IMR-90 (cell line): ENCODE data around the gene KLHL6. TPM values are rescaled to one million over a fixed set of nuclear protein-coding genes. Genes with fewer than 3 reads are reported as not detected.

Experiments
- ATAC-seq: fragments of 200-7000 bp; cut with Tn5 transposase; 2 replicates; pipeline ENCODE4 v1.9.1; 2020; ENCODE audit warnings: low read depth, mild to moderate bottlenecking, moderate library complexity
- BruUV-seq: library from RNA; stranded (reverse); fragments of 400-500 nt; replicated peaks from 2 replicates; lab custom pipeline; 2021; lab: Mats Ljungman, UMichigan
- CTCF ChIA-PET: fragments of 300-600 bp; formaldehyde crosslinking; extraction: SDS; loops from one replicate; lab custom pipeline; 2021; ENCODE audit warnings: antibody characterized with exemption; lab: Yijun Ruan, JAX
- POLR2A ChIA-PET: fragments of 300-600 bp; sonication (Branson Sonifier 250); formaldehyde crosslinking; loops from one replicate; lab custom pipeline; 2022; ENCODE audit warnings: antibody characterized with exemption; ENCODE audit not compliant: unreplicated experiment; lab: Charles Lee
- DNase-seq: peaks from one replicate; pipeline ENCODE4 v3.0.0; 2013
- H2AFZ ChIP-seq: replicated peaks from 2 replicates; pipeline ENCODE3; 2013; ENCODE audit warnings: low read length, mild to moderate bottlenecking; ENCODE audit not compliant: poor library complexity
- H2AK5ac ChIP-seq: 2 replicates; pipeline ENCODE4 v1.6.1; 2013; ENCODE audit warnings: low read depth, low read length, inconsistent platforms
- H2AK9ac ChIP-seq: replicated peaks from 2 replicates; pipeline ENCODE3; 2013; ENCODE audit warnings: mild to moderate bottlenecking, low read depth, low read length, moderate library complexity; ENCODE audit not compliant: poor library complexity
- H2BK120ac ChIP-seq: 2 replicates; pipeline ENCODE4 v1.6.1; 2013; ENCODE audit warnings: low read depth, low read length, inconsistent platforms
- H2BK15ac ChIP-seq: 3 replicates; pipeline ENCODE4 v1.6.1; 2013; ENCODE audit warnings: low read depth, low read length, inconsistent platforms
- H2BK20ac ChIP-seq: 2 replicates; pipeline ENCODE4 v1.6.1; 2013; ENCODE audit warnings: low read depth, mild to moderate bottlenecking, inconsistent platforms, low read length, moderate library complexity
- H2BK5ac ChIP-seq: 2 replicates; pipeline ENCODE4 v1.6.1; 2013; ENCODE audit warnings: mild to moderate bottlenecking, low read depth, low read length, inconsistent platforms; ENCODE audit not compliant: poor library complexity, severe bottlenecking
- H3K14ac ChIP-seq: replicated peaks from 2 replicates; pipeline ENCODE4 v1.6.1; 2013; ENCODE audit warnings: low read depth, low read length, inconsistent platforms
- H3K18ac ChIP-seq: 2 replicates; pipeline ENCODE4 v1.6.1; 2013; ENCODE audit warnings: low read depth, low read length, control low read depth
- H3K23ac ChIP-seq: 2 replicates; pipeline ENCODE4 v1.6.1; 2013; ENCODE audit warnings: low read depth, low read length, inconsistent platforms
- H3K27ac ChIP-seq: 2 replicates; pipeline ENCODE4 v1.5.1; 2013; ENCODE audit warnings: mild to moderate bottlenecking, control low read depth, low read length; ENCODE audit not compliant: insufficient read depth
- H3K27me3 ChIP-seq: 2 replicates; pipeline ENCODE4 v1.6.1; 2013; ENCODE audit warnings: low read length; ENCODE audit not compliant: control insufficient read depth, insufficient read depth
- H3K36me3 ChIP-seq: 2 replicates; pipeline ENCODE4 v1.6.1; 2013; ENCODE audit warnings: low read length, mixed read lengths; ENCODE audit not compliant: control insufficient read depth, insufficient read depth
- H3K4ac ChIP-seq: 2 replicates; pipeline ENCODE4 v1.6.1; 2013; ENCODE audit warnings: low read depth, low read length, inconsistent platforms
- H3K4me1 ChIP-seq: 2 replicates; pipeline ENCODE4 v1.6.1; 2013; ENCODE audit warnings: low read length, mixed read lengths; ENCODE audit not compliant: control insufficient read depth, insufficient read depth
- H3K4me2 ChIP-seq: 2 replicates; pipeline ENCODE4 v1.6.1; 2013; ENCODE audit warnings: low read depth, mild to moderate bottlenecking, control low read depth, low read length, moderate library complexity
- H3K4me3 ChIP-seq: 2 replicates; pipeline ENCODE4 v1.5.1; 2013; ENCODE audit warnings: low read depth, mild to moderate bottlenecking, control low read depth, low read length, moderate library complexity; ENCODE audit not compliant: insufficient read depth
- H3K56ac ChIP-seq: 2 replicates; pipeline ENCODE4 v1.6.1; 2013; ENCODE audit warnings: low read length, inconsistent platforms; ENCODE audit not compliant: insufficient read depth; ENCODE audit errors: extremely low read depth
- H3K79me1 ChIP-seq, 2 experiments: 2 replicates each; pipeline ENCODE4 v1.6.1; 2013; ENCODE audit warnings: low read length in 2 of 2, inconsistent platforms in 1 of 2, low read depth in 1 of 2
- H3K9ac ChIP-seq: 2 replicates; pipeline ENCODE4 v1.6.1; 2013; ENCODE audit warnings: low read depth, low read length, control low read depth
- H3K9me1 ChIP-seq: 2 replicates; pipeline ENCODE4 v1.6.1; 2013; ENCODE audit warnings: low read length, inconsistent platforms; ENCODE audit not compliant: insufficient read depth
- H3K9me3 ChIP-seq: 2 replicates; pipeline ENCODE4 v1.6.1; 2013; ENCODE audit warnings: low read length; ENCODE audit not compliant: control insufficient read depth, insufficient read depth
- H4K20me1 ChIP-seq: 2 replicates; pipeline ENCODE4 v1.6.1; 2013; ENCODE audit warnings: low read length, inconsistent platforms; ENCODE audit not compliant: insufficient read depth
- H4K5ac ChIP-seq: 2 replicates; pipeline ENCODE4 v1.6.1; 2013; ENCODE audit warnings: mild to moderate bottlenecking, low read depth, low read length, control low read depth
- H4K8ac ChIP-seq, 2 experiments: 2 replicates each; pipeline ENCODE4 v1.6.1; 2013; ENCODE audit warnings: low read depth in 2 of 2, low read length in 2 of 2, control low read depth in 1 of 2, inconsistent platforms in 1 of 2
- H4K91ac ChIP-seq: 2 replicates; pipeline ENCODE4 v1.6.1; 2013; ENCODE audit warnings: low read depth, low read length, inconsistent platforms; ENCODE audit not compliant: insufficient read depth
- MXI1 ChIP-seq: IDR thresholded peaks from 2 replicates; pipeline ENCODE4 v1.6.1; 2012; ENCODE audit warnings: low read depth, mild to moderate bottlenecking, low read length, moderate library complexity, borderline replicate concordance
- WGBS, 2 experiments: methylation state at CpG; one replicate each; pipeline versions ENCODE4 v1.1.5 to v1.1.7; 2013; ENCODE audit warnings: missing lambda C conversion rate in 2 of 2; ENCODE audit not compliant: insufficient read length in 1 of 2; ENCODE audit errors: extremely low coverage in 2 of 2; 5-methylcytosine and 5-hydroxymethylcytosine counted together
- dilution Hi-C: fragments of 300-500 bp; cut with HindIII; formaldehyde crosslinking; loops from one replicate; pipeline ENCODE4 v1.14.3; 2018; ENCODE audit warnings: low sequenced_read_pairs; ENCODE audit not compliant: unreplicated experiment
- in situ Hi-C: fragments of 300-500 bp; cut with MboI; formaldehyde crosslinking; loops from 3 replicates; pipeline ENCODE4 v1.14.3; 2019; ENCODE audit warnings: low sequenced_read_pairs, inconsistent platforms, mixed read lengths
- intact Hi-C: fragments of 100-400 bp; cut with micrococcal nuclease; formaldehyde crosslinking; loops from 2 replicates; pipeline ENCODE4 v1.10.0; 2022
- polyA plus RNA-seq, 3 experiments: library from polyadenylated mRNA; depleted of rRNA; stranded (reverse); fragments of >200 nt; gene quantifications; 2 replicates each; pipeline ENCODE4 v1.2.3, GENCODE V29; 2012; ENCODE audit warnings: low replicate concordance in 1 of 3
- total RNA-seq: library from RNA; depleted of rRNA; stranded (reverse); fragments of >200 nt; gene quantifications from 2 replicates; pipeline ENCODE4 v1.2.3, GENCODE V29; 2012

KLHL6 gene
- total and polyA plus RNA-seq, 2 of the 4 experiments (the other 2 are of a cell fraction), result not detected

DNA sequence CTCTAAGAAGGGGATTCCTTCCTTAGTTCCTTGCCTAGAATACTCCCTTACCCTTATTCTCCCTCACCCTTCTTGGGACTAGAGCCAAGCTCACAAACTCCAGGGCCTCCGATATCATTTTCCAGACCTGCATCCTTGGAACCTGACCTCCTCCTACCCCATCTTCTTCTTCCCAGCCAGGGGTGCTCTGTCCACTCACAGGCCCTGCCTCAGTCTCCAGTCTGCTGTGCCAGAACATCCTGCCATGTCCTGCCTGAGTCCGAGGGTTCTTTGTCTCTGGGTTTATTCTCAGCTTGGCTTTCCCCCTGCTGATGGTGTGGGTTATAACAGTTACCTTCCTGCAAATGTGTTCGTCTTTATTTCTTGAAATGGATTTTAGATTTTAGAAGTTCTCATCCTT is 67.2 kb downstream of the KLHL6 start:
- Histone ChIP-seq H3K4me3 (no peak overlapping the region), H3K14ac (no peak overlapping the region), H3K79me1 (no peaks in the 10 kb centered on the region), H3K56ac (no peak overlapping the region), H4K91ac (no peak overlapping the region), H4K20me1 (no peaks in the 10 kb centered on the region), H2AK5ac (no peak overlapping the region), H3K18ac (no peak overlapping the region), H2BK120ac (no peak overlapping the region), H3K9ac (no peak overlapping the region), H3K9me1 (no peaks in the 10 kb centered on the region), H3K4ac (no peak overlapping the region), H2BK5ac (no peak overlapping the region), H4K5ac (no peak overlapping the region), H2BK15ac (no peak overlapping the region), H3K4me2 (no peak overlapping the region), H3K36me3 (no peaks in the 10 kb centered on the region), H2BK20ac (no peak overlapping the region), H4K8ac (no peak overlapping the region), H3K27me3 (peaks cover 7% of the 10 kb centered on the region), H2AFZ (no peak overlapping the region), H3K9me3 (no peaks in the 10 kb centered on the region), H2AK9ac (no peak overlapping the region), H3K27ac (no peak overlapping the region), H3K4me1 (peaks cover 7% of the 10 kb centered on the region), H3K23ac (no peak overlapping the region)
- in situ Hi-C loops (no loop called here), intact Hi-C loops (no loop called here), dilution Hi-C loops (no loop called here)
- ATAC-seq (no peak), DNase-seq (no peak)
- TF ChIP-seq MXI1, result no peak
- WGBS, 2 experiments, result 100% methylated on average over 1 of the region's 3 CpGs; no CpG with 5 or more reads in 1 of the 2 experiments
- BruUV-seq, result no TSS peak
- CTCF ChIA-PET, result interaction anchor here (0.6 kb wide), 1 partner anchor 275 kb away, joined by 4 read pairs; no protein-coding TSS in a partner anchor
- POLR2A ChIA-PET, result no interaction called here
